Airway epithelial cell (primary cell): ENCODE measurements around the gene TRIM23. TPM values are rescaled to one million over a fixed set of nuclear protein-coding genes. Genes with fewer than 3 reads are reported as not detected.

Experiments used
- total RNA-seq: library from RNA; depleted of rRNA; stranded (reverse); fragments of >200 nt; gene quantifications from 2 replicates; pipeline ENCODE4 v1.2.3, GENCODE V29; 2015

Gene TRIM23
- total RNA-seq, result 6.6 and 7.9 TPM in 2 replicates

DNA sequence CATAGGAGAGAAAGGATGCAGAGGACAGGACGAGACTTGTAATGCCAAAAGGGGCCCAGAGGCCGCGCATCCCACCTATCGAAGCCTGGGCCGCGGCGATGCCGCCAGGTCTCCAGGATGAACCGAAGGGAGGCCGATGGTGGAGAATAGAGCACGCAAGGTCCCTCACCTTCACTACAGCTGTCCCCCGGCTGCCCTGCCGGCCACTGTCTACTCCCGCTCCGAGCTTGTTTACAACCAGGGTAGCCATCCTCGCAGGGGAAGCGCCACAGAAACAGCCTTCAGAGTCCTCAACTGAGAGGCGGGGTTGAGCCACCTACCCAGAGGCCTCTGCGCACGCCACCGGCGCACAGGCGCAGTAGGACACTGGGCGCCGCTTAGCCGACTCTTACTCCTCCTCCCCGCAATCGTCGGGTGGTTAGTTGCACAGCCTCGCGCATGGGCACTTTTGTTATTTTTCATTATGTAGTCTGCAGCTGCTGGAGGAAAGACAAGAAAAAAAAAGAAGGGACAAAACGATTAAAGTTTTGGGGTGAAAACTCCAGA lies at the start of gene TRIM23:
Gene TRIM23, minus strand, starts transcription at position 309 of the 546 bp plus-strand sequence. Its CDS starts 59 bp downstream, at position 250.

DNA sequence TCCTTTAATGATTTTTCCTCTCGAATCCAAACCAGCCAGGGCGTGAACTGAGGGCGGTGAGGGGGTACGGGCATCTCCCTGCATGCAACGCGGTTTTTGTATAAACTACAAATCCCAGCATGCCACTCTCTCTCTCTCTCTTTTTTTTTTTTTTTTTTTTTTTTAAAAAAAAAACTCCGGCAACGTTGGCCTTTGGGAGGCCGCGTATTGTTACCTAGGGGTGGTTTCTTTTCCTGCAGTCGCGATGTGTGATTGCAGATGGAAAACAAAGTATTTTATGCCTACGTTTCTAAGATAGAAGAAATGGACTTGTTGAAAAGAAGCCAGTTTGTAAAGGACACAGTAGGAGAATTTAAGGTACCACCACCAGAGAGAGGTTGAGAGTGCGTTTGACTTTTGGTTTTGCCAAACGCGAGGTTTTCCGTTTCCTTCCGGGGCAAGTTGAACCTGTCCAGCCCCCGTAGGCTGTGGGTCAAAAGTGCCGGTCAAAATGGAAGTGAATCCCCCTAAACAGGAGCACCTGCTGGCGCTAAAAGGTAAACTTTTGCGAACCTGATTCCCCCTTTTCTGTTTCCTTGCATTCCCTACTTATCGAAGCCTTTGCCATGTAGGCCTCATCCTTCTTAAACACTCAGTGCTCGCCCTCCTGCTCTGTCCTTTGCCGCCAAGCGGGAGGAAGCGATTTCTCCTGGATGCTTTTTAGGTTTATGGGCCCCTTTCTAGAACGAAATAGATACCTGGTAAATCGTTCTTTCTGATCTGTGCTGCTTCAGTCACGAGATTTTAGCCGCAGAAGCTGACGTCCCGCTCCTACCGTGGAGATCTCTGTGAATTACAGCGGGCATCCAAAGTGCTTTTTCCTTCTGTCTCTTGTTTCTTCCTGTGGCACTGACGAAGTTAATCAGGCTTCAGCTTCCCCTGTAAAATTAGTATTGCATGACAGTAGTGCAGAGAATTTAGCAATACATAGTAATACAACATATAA lies 730 bp upstream of the TRIM23 start, which contains the start of the genes SHLD3 and TRAPPC13:
Gene SHLD3, plus strand, starts transcription at position 457 of the 985 bp plus-strand sequence. CDS start 4,561 bp downstream, outside the sequence.
Gene TRAPPC13, plus strand, starts transcription at position 457 of the 985 bp plus-strand sequence. Its CDS starts 34 bp downstream, at position 491.

DNA sequence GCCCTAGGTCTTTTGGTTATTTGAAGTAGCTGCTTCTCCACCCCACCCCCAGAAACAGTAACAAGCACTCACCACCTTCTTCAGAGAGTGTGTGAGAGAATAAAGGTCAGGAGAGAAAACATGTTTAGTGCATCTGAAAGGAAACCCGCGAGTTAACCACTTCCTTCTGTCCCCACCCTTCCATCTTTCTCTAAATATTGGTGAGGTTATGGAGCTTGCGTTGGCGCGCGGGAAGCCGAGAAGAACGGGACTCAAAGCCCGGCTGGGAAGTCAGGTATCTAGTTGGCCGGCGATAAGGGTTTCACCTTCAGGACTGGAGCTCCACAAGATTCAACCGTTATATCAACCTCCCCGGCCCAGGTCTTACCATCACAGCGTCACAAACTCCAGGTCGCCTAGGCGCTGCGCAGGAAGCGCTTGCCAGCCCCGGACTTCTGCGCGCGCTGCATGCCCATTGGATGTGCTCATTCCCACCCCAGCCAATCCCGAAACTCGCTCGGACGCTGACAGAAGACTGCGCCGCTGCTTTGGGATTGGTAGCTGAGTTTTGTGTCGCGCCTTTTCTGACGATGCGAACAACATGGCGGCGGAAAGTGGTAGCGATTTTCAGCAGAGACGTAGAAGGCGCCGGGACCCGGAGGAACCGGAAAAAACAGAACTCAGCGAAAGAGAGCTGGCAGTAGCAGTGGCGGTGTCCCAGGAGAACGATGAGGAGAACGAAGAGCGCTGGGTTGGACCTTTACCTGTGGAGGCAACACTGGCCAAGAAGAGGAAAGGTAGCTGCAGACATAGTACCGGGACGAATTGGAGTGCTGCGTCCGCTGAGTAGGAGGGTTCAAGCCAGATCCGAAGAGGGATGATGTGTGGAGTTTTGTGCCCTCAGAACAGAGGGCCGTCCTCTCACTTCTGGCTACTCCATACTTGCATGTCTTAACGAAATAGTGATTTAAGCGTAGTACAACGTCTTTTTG lies 61.1 kb downstream of the TRIM23 start, which contains the start of the genes CENPK and PPWD1:
Gene CENPK, minus strand, starts transcription at position 438 of the 971 bp plus-strand sequence. CDS start 8,261 bp downstream, outside the sequence.
Gene PPWD1, plus strand, starts transcription at position 566 of the 971 bp plus-strand sequence. Its CDS starts 15 bp downstream, at position 581.

Other genes with a start within 250 kb of the TRIM23 start
- gene ADAMTS6, start 142.4 kb downstream of the TRIM23 start, total RNA-seq, result 2.2 and 3.8 TPM in 2 replicates
- 13.9 and 15.2 TPM in 2 replicates for gene CENPK, start 61.2 kb downstream of the TRIM23 start, total RNA-seq
- gene PPWD1, start 61.0 kb downstream of the TRIM23 start, total RNA-seq, result 16.1 and 26.3 TPM in 2 replicates
- gene SHLD3, start 694 bp upstream of the TRIM23 start, total RNA-seq, result 2.6 and 3.4 TPM in 2 replicates
- 12.4 and 15.3 TPM in 2 replicates for gene TRAPPC13, start 694 bp upstream of the TRIM23 start, total RNA-seq
- gene SGTB, start 97.8 kb upstream of the TRIM23 start, total RNA-seq, result 3.6 and 4.2 TPM in 2 replicates
- gene NLN, start 97.9 kb upstream of the TRIM23 start, total RNA-seq, result 19.6 and 23.0 TPM in 2 replicates